Measurements from ENCODE around the gene BEST3.

The BEST3 gene

DNA sequence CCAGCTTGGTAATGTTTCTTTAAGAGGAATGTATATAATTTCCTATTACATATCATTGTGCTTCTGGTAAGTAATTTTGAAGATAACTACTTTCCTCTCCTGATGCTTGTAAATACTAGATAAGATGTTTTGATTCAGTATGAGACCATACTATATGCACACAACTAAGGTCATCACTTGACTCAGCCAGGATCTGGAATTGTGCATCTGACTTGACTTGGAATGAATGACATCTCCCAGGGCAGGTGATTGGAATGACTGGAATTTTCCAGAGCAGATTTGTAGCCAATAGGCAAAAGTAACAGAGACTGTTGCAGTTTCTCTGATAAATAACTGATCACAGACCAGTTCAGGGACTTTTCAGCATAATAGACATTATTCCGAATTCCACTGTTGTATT is 11.1 kb downstream of the BEST3 start:
- peak; percentile 58 for DNase-seq (ENCODE audit: low read depth)

DNA sequence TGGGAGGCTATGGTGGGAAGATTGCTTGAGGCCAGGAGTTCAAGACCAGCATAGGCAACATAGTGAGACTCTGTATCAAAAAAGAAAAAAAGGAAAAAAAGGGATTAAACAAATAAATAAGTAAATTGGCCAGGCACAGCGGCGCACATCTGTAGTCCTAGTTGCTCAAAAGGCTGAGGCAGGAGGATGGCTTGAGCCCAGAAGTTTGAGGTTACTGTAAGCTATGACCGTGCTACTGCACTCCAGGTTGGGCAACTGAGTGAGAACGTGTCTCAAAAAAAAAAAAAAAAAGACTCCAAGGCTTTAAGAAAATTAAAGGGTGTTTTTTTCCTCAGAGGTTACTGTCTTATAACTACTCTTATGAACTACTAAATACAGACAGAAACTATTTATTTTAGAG is 11.7 kb downstream of the BEST3 start:
- peak; percentile 22 for DNase-seq (ENCODE audit: low read depth)

DNA sequence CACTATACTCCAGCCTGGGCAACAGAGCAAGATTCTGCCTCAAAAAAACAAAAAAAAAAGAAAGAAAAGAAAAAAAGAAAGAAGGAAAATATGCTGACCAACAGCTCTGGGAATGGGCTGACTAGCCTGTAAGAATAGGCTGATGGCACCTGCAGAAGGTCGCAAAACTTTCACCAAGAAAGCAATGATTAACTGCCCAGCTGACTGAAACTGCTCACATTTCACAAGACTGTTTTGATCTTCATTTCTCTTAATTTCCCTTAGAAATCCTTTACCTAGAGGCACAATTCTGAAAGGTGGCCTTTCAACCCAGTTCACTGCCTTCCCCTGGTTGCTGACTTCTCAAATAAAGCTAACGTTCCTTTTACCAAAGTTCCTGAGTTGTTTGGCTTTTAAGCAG is 12.4 kb downstream of the BEST3 start:
- DNase-seq (ENCODE audit: low read depth) = no peak

DNA sequence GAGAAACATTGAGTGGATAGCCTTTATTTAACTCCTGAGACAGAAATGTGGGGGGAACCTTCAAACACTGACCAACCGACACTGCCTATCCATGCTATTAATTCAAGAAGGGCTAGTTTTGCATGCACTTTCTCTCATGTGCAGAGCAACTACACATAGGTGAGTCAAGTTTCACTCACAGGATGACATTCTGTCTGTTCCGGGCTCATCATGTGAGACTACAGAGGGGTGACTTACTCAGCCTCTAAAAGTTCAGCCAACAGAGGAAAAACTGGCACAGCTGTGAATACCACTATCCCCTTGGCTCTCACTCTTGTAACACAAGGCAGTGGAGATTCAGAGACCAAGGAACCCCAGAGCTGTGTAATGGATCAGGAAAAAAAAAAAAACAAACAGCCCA is 13.3 kb downstream of the BEST3 start:
- DNase-seq (ENCODE audit: low read depth) = peak; percentile 85

DNA sequence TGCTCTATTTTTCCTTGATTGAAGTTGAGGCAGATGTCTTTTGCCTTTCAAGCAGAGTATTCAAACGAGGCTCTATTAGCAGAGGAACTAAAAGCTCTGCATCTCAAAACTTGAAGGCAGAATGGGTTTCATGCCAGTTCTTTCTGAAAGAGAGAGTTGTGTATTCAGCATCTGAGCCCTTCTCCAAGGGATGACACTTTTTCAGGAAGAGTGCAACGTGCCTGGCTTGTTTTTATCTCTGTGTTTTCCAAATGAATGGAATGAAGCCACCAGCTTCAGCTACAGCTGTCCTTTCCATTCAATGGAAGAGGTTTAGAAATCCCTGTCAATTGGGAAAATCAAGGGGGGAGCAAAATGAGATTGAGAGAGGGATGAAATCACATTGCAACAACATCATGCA is 14.6 kb downstream of the BEST3 start:
- no peak for DNase-seq (ENCODE audit: low read depth)

DNA sequence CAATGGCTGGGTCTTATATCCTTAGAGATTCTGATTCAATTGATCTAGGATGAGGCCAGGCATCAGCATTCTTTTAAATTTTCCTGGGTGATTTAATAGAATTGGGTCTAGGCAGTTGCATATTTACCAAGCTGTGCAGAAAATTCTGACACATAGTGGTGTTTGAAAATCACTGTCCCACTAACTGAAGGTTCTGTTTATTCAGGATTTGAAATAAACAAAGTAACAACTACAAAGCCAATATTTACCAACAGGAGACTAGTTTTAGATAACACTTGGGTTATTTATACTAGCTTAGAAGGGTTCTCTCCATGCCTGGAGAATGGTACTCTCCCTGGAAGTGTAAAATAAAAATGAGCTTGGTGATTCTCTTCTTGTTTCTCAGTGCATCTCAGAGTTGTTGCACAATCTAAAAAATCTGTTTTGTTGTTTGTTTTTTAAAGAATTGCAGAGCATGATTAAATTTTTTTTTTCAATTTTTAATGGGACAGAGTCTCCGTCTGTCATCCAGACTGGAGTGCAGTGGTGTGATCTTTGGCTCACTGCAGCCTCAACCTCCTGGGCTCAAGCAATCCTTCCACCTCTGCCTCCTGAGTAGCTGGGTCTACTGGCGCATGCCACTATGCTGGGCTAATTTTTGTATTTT is 16.9 kb downstream of the BEST3 start:
- DNase-seq (ENCODE audit: low read depth) = no peak

DNA sequence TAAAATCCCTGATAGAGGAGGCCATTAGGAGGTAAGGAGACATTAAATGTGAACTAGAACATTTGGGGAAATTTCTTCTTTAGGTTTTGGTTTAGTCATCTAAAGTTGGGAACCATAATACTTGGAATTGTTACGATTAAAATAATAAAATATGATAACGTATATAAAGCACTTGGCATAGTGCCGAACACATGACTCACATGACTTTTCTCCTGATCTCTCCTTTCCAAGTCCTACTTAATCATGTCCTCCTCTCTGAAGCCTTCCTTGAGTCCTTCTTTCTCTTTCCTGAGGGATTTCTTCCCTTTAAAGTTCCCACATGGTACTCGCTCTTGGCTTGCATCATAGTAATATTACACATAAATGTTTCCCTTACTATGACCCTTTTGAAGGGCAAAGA is 20.0 kb downstream of the BEST3 start:
- DNase-seq (ENCODE audit: low read depth) = peak; percentile 41

DNA sequence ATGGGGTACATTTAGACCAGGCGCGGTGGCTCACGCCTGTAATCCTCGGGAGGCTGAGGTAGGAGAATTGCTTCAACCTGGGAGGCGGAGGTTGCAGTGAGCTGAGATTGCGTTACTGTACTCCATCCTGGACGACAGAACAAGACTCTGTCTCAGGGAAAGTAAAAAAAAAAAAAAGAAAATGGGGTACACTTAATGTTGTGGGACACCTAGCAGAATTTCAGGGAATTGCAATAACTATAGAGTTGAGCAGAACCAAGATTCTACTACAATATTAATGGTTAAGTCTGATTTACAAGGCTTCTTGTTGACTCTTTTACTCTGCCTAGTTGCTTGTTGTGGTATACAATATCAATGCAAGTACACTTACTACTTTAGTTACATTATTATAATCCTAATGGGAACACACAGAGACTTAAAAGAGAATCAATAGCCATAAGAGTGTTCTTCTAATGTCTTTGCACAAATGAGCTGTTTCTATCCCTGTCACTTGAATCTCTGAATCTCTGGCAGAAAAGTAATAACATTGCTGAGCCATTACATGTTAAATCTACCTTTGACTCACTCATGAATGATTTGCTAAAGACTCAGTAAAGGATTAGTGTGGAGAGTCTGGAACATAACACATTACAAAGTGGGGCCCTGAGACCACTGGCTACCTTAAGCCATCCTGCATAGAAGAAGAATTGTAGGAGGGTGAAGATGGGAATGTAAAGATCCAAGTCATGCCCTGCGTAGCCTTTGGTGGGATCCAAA is 22.7 kb downstream of the BEST3 start:
- DNase-seq (ENCODE audit: low read depth) = peak; percentile 36

DNA sequence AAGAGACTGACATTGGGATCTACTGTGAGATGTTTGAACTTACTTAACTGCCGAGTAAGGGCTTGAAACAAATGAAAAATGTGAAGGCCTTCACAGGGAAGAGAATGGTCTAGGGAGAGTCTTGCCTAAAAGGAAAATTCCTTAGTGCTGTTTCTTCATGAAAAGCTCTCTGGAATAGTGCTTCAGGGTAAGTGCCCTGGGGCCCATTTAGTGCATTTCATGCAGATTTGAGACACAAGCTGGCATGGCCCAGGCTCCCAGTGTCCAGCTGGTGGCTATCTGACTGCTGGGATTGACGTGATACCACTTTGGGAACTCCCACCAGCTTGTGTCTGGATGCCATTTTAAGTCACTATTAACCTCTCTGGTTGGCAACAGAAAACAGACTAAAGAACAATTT is 26.9 kb downstream of the BEST3 start:
- no peak for DNase-seq (ENCODE audit: low read depth)

DNA sequence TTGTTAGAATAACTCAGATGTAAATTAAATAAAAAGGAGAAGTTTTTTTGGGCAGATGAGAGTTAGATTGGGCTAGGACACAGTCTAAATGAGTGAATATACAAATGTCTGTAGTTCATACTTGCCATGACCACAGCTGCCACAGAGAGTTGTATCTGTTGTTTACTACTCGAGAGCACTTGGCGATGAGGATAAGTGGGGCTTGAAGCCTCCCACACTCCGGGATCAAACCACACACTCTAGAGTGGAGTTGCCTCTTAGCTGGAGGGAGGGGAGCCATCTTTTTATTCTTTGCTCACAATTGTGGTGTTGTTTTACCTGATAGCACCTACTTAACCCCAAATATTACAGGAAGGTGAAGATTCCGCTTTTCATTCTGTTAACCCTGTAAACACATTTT is 27.5 kb downstream of the BEST3 start:
- no peak for DNase-seq (ENCODE audit: low read depth)

DNA sequence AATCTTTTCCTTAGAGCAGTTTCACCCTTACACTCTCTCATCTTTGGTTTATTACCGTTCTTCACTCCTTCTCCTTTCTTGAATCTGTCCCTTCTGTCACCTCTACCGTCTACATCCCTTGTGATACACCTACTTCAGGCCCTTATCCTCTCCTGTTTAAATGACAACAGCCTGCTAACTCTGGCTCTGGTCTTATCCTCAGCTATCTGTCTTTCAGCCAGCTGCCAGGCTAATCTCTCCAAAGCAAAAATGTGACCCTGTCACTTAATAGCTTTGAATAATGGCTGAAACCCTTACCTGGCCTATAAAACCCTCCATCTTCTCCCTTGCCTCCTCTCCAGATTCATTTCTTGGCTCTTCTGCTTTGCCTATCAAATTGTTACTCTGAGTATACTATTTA is 32.3 kb downstream of the BEST3 start:
- no peak for DNase-seq (ENCODE audit: low read depth)

DNA sequence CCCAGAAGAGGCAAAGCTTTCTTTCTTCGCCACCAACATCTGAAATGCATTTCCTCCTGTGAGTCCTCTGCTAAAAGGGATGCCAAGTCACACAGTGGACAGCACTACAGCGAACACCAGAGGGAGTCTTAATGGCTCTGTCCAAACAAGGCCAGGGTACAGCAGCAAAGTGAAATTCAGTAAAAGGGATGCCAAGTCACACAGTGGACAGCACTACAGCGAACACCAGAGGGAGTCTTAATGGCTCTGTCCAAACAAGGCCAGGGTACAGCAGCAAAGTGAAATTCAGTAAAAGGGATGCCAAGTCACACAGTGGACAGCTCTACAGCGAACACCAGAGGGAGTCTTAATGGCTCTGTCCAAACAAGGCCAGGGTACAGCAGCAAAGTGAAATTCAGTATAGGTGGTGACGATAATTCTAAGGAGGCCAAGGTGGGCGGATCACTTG is 34.1 kb downstream of the BEST3 start:
- peak; percentile 23 for DNase-seq (ENCODE audit: low read depth)

DNA sequence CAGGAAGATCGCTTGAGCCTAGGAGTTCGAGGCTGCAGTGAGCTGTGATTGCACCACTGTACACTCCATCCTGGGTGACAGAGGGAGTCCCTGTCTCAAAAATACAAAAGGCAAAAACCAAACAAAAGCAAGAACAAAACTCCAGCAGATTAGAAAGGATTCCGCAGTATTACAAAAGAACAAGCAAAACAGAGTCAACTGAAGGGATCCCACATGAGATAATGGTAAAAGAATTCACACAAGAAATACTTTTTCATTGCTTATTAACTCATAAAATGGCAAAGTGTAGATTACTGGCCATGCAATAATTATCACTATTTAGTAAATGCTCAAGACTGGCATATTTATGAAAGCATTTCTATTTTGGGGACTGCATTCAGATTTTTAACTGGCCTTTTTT is 35.4 kb downstream of the BEST3 start:
- DNase-seq (ENCODE audit: low read depth) = no peak

DNA sequence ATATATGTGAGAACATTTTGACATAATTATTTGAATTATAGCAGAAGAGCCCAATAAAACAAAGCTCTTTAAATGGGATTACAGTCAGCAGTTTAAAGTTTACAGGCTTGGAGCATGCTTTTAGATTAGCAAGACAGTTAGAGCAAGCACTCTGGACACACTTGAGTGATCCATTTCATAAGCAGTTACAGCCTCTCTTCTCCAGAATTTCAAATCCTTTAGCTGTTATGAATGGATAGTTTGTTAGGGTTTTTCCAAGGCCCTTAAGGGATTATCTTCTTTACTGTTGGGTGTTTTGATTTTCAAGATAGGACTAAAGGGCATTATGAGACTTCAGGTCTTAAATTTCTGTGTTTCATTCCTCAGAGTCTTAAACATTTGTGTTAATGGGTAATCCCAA is 36.3 kb downstream of the BEST3 start:
- DNase-seq (ENCODE audit: low read depth) = no peak

DNA sequence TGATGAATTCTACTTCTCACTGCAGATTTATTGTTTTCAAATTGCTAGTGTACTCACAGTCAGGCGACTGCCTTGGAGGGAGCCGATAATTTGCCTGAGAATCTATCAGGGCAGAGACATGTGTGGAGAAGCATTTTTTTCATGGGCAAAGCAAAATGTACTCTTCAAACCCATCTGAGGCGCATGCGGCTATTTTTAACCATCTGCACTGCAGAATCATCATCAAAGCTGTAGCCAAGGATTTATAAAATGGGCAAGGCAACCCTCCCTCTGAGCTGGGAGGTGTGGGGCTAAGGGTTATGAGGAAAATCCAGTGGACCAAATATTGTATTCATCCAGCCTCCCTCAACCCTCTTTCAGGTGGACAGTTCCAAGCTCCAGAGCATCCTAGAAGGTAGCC is 37.7 kb downstream of the BEST3 start:
- DNase-seq (ENCODE audit: low read depth) = no peak

DNA sequence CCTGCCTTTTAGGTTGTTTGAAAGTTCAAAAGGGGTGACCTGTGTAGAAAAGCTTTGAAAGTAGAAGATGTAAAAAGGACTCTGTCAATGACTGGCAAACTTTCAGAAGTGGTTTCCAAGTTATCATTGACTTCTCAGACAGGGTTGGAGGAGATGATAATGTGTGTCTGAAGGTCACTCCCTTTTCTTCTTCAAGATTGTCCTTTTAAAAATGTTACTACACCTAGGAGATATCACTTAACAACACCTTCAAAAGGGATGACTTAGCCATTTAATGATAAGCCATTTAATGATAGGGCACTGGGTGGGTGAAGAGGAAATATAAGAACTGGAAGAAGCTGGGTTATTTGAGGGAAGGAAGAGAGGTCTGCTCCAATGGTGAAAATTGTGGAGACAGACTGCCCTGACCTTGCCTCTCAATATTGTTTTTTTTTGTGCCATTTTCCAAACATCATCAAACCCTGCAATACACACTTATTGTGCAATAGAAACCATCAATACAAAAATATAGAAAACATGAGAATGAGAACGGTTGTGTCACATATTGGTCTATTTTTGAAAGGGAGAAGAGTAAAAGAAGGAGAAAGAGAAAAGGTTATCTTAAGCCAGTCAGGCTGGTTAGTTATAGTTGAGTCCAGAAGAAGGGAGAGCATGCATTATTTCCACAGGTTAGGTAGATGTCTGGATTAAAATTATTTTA is 38.8 kb downstream of the BEST3 start:
- DNase-seq (ENCODE audit: low read depth) = no peak

DNA sequence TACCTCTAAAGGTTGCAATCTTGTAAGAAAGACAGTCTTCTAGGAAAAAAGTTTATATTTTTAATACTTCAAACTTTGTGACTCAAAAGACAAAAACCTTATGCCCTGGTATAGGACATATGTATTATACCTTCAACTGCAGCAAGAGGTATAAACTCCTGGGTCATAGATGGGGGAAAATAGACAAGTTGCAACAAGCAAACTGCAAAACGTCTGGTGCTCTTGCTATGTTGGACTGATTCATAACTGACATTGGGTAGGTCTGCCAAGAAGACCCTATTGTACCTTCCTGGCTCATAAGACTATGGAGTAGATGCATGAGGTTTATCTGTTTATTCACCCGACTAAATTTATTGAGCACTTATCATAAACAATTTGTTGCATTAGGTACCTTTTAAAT is 40.9 kb downstream of the BEST3 start:
- DNase-seq (ENCODE audit: low read depth) = no peak

DNA sequence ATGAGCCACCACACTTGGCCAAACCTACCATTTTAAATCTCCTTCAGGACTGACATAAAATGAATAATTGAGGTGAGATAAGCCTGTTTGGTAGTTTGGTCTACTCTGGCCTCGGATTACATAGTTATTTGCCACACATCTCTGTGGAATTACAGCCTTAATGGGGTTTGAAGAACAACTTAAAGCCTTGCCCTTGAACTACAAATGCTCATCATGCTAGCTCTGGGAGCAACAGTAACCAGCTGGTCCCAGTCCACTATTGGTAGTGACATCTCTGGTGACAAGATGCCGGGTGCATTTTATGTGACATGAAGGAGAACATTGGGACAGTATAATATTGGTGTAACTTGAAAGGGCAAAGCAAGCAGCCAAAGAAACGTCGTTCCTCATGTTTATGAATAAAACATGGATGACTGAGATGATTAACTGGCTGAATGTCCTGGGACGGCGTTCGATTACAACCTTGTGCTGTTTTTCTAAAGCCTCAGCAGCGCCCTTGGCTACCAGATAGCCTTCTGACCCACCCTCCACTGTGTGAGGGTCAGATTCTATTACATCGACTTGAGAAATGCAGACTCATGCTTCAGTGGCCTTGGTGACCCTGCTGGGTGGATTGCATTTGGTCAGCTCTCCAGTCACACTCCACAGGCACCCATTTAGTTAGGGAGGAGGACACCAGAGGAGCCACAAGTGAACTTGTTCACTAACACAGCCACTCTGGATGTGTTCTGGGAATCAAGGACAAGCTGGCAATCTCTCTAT is 41.5 kb downstream of the BEST3 start:
- DNase-seq (ENCODE audit: low read depth) = no peak

DNA sequence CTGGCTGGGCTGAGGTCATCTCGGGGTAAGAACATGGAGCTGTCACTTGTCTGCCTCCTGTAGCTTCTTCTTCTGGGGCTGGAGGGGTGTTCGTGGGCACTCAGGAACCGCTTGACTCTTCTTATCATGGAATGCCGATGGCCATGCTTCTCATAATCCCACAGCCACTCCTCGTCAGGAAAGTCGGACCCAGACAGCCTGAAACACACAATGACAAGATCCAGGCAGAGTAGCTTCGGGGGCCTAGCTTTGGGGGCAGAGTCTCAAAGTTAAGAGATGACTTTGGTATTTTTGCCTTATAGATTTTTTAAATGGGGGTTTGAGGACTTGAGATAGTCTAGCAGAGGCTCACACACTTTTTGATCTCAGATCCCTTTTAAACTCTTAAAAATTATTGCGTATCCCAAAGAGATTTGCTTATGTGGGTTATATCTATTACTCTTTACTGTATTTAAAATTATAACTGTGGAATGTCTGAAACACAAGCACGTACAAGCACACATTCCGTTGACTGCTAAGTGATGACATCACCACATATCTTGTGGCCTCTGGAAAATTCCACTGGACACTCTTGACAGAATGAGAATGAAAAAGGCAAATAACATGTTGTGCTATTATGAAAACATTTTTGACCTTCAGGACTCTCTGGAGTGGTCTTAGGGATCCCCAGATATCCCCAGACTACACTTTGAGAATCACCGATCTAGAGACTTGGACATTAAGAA is 43.3 kb downstream of the BEST3 start:
- DNase-seq (ENCODE audit: low read depth) = peak; percentile 85

DNA sequence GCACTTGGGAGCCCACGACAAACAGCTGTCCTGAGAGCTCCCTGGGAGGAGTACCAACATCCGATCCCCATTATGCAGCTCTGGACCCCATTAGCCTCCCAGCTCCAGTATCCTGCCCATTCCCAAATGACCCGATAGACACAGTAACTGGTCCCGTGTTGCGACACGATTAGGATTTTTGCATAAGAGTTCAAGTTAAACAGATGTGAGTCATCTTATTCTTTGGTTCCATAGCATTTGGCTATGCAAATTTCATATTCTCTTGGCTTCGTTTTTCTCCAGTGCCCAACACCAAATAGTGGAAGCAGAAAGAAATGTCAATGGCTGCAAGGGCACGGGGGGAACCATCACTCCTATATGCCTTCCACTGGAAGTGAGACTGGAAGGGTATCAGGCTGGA is 45.4 kb downstream of the BEST3 start:
- peak; percentile 37 for DNase-seq (ENCODE audit: low read depth)

DNA sequence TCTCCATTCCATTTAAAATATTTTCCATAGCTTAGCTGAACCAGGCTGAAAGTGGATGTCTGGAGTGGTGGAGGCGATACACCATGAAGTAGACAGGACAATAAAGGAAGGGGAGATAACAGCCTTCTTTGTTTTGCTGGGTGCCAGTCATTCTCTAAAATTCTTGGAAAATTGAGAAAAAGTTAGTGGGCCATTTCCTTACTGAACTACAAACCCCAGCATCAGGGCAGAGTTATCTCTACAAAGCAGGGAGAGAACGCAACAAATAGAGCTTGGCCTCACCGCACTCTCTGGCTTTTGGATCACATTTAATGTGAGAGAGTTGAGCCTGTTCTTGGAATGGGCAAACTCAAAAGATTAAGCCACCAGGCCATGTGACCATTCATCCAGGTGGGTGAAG is 47.2 kb downstream of the BEST3 start:
- DNase-seq (ENCODE audit: low read depth) = no peak

DNA sequence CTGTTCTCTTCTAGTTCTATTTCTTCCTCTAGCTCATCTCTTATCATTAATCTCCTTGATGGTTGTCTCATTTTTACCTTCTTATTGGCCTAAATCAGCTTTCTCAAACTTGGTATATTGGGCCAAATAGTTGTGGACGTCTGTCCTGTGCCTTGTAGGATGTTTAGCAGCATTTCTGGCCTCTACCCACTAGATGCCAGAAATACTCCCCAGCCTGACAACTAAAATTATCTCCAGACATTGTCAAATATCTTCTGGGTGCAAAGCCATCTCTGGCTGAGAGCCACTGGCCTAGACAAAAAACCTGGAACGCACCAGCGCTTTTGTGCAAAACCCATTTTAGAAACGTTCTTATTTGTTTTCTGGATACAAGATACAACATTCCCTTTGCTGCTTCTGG is 49.6 kb downstream of the BEST3 start:
- peak; percentile 2 for DNase-seq (ENCODE audit: low read depth)
